SIG-M5 (cell line): Measurements from ENCODE around the gene FTH1.

Source experiments
- DNase-seq: peaks from one replicate; lab custom pipeline; 2025; lab: John Stamatoyannopoulos, UW

The FTH1 gene

GRCh38 chr11:61914471-61915171 is 52.8 kb downstream of the FTH1 start:
- no peak for DNase-seq
